Measurements from ENCODE around the gene UGT3A2.
"Not testable (repeated sequence)": the region's sequence is repeated elsewhere in the genome, so short reads cannot be mapped to it uniquely, and the experiment has no call there.

Gene UGT3A2

DNA sequence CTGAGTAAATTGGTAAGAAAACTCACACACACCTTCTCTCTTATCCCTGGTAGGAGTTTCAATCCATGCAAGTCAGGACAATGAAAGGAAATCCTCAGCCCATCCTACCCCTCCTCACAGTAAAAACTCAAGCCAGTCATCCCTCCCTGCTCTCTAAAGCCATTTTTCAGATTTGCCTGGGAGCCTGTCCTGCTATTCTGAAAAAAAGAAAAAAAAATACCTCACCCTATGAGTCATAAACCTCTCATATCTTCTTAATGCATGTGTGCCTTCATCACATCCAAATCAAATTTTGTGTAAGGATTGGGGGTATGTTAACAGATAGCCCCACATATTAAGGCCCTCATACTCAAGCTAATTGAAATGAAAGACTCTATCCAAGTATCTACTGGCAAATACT, 14.1 kb downstream of the UGT3A2 start:
- no peak for DNase-seq (ENCODE audit: low read depth)

DNA sequence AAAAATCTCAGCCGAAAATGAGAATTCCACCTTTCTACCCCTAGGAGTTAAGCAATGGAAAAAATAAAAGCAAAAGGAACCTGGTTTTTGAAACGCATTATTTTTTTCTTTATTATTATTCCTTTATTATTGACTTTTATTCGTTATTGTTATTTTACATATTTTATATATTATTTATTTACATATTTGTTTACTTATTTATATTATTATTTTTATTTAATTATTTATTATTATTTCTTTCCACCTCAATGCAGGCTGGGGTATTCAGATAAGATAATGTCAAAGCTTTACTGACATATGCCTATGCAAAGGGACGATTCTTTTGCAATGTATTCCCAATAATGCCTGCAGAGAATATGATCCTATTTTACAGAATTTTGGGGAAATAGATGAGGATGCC, 16.7 kb downstream of the UGT3A2 start:
- no peak for DNase-seq (ENCODE audit: low read depth)

DNA sequence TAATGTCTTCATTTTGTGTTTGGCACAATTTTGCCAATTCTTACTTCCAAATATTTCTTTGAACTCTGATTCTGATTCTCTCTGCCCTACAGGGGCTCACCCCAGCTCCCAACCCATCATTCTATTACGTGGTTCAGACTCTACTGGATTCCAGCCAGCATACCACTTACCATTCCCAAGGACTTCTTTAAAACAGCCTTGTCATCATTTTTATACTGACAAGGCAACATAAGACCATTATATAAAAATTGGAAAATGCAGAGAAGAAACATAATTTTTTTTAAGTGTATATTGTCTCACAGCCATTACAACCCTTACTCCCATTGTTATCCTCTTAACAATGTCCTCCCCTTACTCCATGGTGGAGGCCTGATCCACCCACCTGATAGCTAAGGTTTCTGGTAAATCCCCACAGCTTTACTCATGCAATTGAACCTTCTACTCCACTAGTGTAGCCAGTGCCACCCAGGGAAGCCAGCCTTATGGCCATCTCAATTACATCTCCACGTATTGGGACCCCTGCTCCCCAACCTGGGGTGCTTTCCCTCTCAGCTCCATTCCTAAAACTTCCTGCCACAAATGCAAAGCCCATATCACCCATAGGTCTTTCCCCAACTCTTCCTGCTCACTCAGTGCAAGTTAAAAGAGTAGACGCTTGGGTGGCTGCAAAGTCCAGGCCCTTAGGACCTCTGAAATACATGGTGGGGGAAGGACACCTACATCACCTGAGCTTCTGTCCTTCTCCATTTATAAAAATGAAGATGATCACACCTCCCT, 19.1 kb downstream of the UGT3A2 start:
- no peak for DNase-seq (ENCODE audit: low read depth)

DNA sequence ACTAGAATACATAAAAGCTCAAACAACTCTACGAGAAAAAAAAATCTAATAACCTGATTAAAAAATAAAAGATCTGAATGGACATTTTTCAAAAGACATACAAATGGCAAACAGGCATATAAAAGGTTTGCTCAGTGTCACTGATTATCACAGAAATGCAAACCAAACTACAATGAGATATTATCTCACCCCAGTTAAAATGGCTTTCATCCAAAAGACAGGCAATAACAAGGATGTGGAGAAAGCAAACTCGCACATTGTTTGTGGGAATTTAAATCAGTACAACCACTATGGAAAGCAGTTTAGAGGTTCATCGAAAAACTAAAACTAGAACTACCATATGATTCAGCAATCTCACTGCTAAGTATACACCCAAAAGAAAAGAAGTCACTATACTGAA, 20.8 kb downstream of the UGT3A2 start:
- DNase-seq (ENCODE audit: low read depth): no peak

DNA sequence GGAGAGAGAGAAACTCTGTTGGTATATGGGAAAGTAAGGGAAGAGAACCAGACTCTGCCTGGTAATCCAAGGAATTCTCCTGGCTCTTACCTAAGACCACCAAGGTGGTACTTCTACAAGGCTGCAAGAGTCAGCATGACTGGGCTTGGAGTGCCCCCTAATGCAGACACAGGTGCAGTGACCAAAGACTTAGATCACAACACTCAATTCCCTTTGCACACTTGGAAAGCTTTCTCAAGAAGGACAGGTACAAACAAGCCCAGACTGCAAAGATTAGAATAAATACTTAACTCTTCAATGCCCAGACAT, 25.2 kb downstream of the UGT3A2 start:
- no peak for DNase-seq (ENCODE audit: low read depth)

DNA sequence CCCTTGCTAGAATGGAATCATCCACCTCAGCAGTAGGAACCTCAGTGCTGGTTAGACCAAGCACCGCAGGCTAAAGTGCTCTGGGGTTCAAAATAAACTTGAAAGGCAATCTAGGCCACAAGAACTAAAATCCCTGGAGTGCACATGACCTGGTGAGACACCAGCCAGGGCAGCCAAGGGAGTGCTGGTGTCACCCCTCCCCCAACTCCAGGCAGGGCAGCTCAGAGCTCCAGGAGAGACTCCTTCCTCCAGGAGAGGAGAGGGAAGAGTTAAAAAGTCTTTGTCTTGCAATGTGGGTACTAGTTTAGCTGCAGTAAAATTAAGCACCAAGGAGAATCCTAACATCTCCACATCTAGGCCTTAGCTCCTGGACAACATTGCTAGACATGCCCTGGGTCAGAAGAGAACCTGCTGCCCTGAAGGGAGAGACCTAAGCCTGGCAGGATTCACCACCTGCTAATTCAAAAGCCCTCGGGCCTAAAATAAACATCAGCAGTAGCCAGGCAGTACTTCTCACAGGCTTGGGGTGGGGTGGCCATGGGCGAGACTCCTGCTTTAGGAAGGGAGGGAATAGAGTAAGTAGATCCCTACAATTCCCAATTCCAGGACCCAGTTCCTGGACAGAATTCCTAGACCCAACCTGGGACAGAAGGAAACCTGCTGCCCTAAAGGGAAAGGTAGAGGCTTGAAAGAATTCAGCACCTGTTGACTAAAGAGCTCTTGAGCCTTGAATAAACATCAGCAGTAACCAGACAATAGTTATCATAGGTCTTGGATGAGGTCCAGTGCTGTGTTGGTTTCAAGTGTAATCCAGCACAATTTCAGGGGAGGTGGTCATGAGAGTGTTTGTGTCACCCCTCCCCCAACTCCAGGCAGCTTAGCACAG, 25.8 kb downstream of the UGT3A2 start:
- no peak for DNase-seq (ENCODE audit: low read depth)

DNA sequence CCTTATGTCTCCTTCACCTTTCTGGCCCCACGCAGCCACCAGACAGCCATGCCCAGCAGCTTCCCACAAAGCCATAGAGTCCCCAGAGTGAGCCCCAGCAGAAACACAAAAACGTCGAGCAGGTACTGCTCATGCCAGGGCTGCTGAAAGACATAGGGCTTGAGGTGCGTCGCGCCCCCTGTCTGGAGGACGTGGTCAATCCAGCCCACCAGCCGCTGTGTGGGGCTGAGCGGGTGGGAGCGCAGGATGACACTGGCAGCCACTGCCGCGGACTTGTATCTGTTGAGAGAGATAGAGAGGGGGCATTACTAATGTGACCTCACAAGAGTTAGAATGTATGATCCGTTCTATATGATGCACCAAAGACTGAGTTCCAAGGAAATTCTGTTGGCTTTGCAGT, 31.0 kb downstream of the UGT3A2 start:
- DNase-seq (ENCODE audit: low read depth): no peak

DNA sequence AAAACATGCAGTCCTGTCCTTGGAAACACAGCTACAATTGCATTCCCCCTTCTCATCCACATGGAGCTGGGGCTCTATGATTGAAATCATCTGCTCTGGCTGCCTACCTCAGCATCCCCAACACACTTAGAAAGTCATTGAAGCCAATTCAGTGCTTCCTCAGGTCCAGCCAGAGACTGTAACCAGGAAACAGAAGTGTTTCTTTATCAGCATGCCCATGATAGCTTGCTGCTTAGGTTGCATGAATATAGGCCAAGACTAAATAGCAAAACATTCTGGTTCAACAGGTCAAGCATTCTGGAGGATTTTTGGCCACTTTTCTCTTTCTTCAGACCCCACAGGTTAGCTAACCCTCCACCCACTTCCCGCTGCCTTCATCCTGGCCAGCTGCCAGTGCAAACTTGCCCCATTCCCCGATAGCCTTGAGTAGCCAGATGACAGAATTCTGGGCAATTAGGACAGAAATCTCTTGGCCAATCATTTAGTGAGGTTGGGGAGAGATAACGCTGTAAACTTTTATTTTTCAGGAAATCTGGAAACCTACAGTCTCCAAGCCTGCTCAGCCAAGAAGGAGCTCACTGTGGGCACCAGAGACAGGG, 32.0 kb downstream of the UGT3A2 start:
- not testable (repeated sequence) for DNase-seq (ENCODE audit: low read depth)

DNA sequence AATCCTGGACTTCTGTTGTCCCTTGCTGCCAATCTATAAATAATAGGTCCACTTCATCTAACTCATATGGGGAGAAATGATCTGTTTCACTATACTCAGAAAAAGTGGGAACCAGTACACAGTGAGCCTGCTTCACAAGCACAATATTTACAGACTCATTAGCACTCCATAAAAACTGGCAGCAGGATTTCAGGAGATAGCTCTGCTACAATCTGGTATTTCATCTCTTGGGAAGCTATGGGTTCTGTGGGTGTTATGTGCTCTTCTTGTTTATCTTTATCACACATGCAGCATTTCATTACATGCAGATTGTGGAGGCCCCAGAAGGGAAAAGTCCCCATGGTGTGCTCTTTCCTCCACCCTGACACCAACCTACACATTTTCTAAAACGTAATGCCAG, 33.2 kb downstream of the UGT3A2 start:
- DNase-seq (ENCODE audit: low read depth): no peak

DNA sequence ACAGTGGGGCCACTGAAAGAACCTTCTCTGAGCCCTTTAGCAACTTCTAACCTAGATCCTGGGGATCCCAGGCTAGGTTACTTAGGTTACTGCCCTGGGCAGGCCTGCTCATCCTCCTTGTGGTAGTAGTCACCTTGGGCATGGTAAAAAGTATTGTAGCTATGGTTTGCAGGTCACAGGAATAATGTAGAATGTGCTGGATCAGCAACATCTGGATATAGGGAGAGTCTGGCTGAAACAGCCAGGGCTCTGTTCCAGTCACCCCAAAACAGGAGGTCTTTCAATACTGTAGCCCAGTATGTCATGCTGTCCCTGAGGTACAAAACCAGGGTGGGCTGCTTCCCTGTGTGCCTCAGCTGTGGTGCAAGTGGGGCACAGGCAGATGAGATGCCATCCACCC, 33.6 kb downstream of the UGT3A2 start:
- no peak for DNase-seq (ENCODE audit: low read depth)

DNA sequence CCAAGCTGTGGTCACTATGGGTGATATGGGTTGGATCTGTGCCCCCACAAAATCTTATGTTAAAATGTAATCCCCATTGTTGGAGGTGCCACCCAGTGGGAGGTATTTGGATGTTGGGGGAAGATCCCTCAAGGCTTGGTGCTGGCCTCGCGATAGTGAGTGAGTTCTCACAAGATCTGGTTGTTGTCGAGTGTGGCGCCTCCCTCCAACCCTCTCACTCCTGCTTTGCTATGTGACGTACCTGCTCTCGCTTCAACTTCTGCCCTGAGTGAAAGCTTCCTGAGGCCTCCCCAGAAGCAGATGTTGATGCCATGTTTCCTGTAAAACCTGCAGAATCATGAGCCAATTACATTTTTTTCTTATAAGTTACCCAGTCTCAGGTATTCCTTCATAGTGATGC, 35.5 kb downstream of the UGT3A2 start:
- no peak for DNase-seq (ENCODE audit: low read depth)

DNA sequence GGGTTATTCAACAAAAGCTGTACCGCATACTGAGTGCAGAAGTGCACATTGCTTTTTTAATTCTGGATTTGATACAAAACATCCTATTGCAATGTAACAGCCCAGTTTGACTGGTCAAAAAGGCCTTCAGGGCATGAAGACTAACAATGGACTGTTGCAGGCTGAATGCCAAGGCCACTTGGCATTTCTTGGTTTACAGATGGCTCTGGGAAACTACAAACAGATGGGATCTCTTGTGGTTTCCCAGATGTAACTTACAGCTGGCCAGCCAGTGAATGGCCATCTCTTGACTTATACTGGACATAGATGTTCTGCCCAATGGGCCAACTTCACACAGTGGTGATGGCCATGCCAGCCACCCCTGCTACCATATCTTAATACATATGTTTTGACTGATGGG, 36.8 kb downstream of the UGT3A2 start:
- DNase-seq (ENCODE audit: low read depth): no peak

DNA sequence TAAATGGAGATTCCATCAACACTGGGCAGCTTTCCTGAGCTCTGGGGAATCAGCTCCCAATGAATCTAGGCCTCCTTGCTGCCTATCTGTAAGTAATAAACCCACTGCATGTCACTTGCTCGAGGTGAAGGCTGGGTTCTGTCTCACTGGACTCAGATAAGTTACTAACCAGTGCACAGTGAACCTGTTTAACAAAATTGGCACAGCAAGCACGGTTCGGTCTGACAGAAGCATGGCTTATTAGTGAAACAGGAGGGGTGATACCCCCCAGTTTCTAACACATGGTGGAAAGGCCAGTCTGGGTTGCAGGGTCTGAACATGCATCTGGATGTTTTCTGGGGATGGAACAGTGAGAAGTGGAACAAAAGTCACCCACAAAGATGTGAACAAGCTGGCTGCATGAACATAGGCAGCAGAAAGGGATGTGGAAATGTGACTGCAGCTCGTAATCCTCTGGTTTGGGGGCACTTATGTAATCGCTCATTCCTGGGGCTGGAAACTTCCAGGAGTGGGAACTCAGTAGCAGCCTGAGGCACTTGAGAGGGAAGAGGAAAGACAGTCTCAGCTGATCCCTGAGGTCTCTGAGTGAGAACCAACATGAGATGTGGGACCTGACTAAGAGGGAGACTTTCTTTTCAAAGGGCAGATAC, 37.7 kb downstream of the UGT3A2 start:
- DNase-seq (ENCODE audit: low read depth): no peak

DNA sequence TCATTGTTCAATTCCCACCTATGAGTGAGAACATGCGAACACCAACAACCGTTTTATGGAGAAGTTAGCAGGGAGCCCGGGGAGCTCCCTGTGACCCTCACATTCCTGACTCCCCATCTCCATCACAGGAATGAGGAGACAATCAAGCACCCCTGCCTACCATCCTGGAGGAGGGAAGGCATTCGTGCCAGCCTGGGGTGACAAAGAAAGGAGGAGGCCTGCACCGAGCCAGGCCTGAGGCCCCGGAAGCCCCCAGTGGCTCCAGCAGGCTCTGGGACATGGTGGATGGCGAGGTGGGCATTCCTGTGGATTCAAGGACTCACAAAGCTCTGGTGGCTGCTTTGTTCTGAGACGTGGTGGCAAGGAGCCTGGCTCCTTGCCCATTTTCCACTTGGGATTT, 39.0 kb downstream of the UGT3A2 start:
- no peak for DNase-seq (ENCODE audit: low read depth)

DNA sequence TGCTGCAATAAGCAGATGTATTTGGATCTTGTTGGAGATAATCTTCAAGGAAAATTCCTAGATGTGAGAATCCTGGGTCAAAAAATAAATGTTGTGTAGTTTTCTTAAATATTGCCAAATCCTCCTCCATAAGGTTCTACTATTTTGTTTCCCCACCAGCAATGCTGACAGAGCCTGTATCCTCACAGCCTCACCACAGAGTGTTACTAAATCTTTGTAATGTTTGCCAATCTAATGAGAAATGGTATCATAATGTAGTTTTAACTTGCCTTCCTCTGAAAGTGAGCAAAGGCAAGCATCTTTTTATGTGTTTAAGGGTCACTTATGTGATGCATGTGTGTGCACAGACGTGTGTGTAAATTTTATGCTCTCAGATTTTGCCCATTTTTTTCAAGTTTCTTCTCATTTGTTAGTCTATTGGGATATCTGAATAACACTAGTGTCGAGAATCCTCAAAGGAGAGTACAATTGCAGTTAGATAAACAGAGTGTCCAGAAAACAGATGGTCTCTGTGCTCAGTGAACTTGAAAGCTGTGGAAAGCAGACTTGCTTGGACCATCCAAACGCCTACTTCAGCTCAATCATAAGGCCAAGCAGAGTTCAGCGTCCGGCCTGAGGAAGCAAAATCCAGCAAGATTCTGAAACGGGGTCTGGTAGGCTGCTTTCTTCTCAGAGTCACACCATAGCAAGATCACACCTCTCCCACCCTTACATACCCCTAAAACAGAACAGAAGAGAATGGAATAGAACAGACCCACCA, 39.8 kb downstream of the UGT3A2 start:
- no peak for DNase-seq (ENCODE audit: low read depth)

DNA sequence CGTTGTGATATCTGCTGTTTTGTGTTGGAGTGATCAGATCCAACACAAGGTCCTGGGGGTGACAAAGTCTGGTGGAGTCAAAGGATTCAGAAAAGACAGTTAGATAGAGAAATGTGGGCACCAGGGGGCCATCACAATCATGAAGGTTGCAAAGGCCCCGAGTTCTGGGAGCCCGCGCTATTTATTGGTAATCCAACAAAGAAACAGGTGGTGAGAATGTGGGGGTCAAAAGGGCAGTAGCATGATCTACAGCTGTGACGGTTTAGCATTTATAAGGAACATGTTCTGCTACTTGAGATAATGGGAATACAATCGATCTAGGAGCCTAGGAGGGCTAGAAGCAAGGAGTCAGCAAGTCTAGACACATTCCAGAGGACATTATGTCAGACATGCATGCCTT, 44.4 kb downstream of the UGT3A2 start:
- DNase-seq (ENCODE audit: low read depth): not testable (repeated sequence)

DNA sequence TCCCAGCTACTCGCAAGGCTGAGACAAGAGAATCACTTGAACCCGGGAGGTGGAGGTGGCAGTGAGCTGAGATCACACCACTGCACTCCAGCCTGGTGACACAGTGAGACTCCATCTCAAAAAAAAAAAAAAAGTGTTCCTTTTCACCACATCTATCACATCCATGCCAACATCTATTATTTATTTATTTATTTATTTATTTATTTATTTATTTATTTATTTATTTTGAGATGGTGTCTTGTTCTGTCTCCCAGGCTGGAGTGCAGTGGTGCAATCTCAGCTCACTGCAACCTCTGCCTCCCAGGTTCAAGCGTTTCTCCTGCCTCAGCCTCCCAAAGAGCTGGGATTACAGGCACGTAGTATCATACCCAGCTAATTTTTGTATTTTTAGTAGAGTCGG, 47.1 kb downstream of the UGT3A2 start:
- not testable (repeated sequence) for DNase-seq (ENCODE audit: low read depth)

DNA sequence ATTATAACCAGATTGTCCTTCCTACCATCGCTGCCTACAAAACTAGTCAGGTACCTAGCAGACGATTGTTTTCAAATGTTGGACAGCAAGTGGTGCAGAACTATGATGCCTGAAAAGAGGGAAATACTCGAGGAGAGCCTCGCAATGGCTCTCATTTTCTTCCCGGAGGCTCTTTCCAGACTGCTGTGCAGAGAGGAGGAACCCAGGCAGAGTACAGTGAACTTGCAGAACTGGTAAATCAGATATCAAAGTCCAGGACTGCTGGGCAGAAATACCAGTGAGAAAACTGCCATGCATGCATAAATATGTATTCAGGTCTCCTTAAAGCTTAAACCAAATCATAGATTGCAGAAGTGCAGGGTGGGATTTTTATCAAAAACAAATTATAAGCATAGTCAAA, 49.1 kb downstream of the UGT3A2 start:
- DNase-seq (ENCODE audit: low read depth): no peak

DNA sequence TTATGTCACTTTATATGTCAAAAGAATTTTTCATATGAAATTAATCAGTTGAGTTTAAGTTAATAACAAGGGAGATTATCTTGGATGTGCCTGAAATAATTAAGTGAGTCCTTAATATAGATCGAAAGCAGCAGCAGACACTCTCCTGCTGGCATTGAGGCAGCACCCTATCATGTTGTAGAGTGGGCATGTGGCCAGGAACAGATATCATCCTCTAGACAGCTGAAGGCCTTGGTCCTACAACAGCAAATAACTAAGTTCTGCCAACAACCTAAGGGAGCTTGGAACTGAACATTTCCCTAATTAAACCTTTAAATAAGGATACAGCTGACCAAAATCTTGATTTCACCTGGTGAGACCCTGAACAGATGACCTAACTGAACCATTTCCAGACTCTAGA, 49.7 kb downstream of the UGT3A2 start:
- no peak for DNase-seq (ENCODE audit: low read depth)

DNA sequence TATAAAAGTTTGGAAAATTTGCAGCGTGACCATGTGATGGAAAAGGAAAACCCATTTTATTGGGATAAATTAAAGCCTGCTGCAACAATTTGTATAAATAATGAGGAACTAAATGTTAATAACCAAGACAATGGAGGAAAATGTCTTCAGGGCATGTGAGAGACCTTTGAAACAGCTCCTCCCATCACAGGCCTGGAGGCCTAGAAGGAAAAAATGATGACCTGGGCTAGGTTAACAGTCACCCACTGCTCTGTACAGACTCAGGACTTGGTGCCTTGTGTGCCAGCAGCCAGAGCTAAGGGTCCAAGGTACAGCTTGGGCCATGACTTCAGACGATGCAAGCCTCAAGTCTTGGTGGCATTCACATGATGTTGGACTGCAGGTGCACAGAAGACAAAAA, 53.5 kb downstream of the UGT3A2 start:
- DNase-seq (ENCODE audit: low read depth): no peak

DNA sequence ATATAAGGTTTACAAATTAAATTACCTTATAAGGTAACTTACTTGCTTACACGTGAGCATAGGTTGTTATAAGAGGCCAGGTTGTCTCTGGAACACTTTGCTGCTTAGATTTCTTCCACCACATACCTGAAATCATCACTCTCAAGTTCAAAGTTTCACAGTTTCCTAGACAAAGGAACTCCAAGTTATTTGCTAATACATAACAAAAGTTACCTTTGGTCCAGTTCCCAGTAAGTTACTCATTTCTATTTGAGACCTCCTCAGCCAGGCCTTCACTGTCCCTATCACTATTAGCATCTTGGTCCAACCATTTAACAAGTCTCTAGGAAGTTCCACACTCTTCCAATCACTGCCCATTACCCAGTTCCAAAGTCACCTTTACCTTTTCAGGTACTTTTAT, 57.0 kb downstream of the UGT3A2 start:
- DNase-seq (ENCODE audit: low read depth): no peak

DNA sequence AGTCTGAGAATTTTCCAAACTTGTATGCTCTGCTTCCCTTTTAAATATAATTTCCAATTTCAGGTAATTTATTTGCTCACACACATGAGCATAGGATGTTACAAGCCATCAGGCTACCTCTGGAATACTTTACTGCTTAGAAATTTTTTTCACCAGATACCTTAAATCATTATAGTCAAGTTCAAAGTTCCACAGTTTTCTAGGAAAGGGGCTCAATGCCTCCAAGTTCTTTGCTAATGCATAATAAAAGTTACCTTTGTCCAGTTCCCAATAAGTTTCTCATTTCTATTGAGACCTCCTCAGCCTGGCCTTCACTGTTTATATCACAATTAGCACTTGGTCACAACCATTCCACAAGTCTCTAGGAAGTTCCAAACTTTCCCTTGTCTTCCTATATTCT, 59.3 kb downstream of the UGT3A2 start:
- no peak for DNase-seq (ENCODE audit: low read depth)

Data from stimulated activated CD8-positive, alpha-beta memory T cell treated with anti-CD3 and anti-CD28 coated beads, Interleukin-12 subunit alpha, Interleukin-12 subunit beta, amount 100 ng/mL, for 1 hour (primary cell).